Measurements from ENCODE around the gene GTPBP8.
A peak's percentile ranks its signal among the peaks of the same experiment; 100 is the strongest.

The GTPBP8 gene

GRCh38 chr3:112990672-112991602 is at the start of gene GTPBP8:
GTPBP8 (plus strand) TSS chr3:112990984; CDS start chr3:112991000, 16 bp downstream.
- Mint-ChIP-seq H3K27ac (peak within 1 kb of the TSS; percentile 72 to 97 (median 90)), H3K36me3 (ENCODE audit: low read depth) (peaks cover 5% of the 10 kb centered on the region), H3K4me3 (peak within 1 kb of the TSS; percentile 81 to 89 (median 87)), H3K9me3 (no peaks in the 10 kb centered on the region), H3K4me1 (peaks cover 22% of the 10 kb centered on the region), H3K27me3 (ENCODE audit: low read depth) (peaks cover 8% of the 10 kb centered on the region)
- TF ChIP-seq CTCF (IDR thresholded peaks at IDR 0.05; ENCODE audit: unreplicated experiment in 3 of 3): no peak

- no peak for TF ChIP-seq CTCF (IDR thresholded peaks at IDR 0.05; ENCODE audit: unreplicated experiment in 3 of 3)
Observed at GRCh38 chr3:112948346-112948838, 42.4 kb upstream of the GTPBP8 start.

GRCh38 chr3:112956351-112956750 is 34.4 kb upstream of the GTPBP8 start:
- no peak overlapping the region for H3K27ac Mint-ChIP-seq
- no peaks in the 10 kb centered on the region for H3K27me3 Mint-ChIP-seq (ENCODE audit: low read depth)
- H3K9me3 Mint-ChIP-seq: peaks cover 24% of the 10 kb centered on the region
- H3K4me1 Mint-ChIP-seq: no peaks in the 10 kb centered on the region
- H3K4me3 Mint-ChIP-seq: no peak overlapping the region
- no peak for TF ChIP-seq CTCF (IDR thresholded peaks at IDR 0.05; ENCODE audit: unreplicated experiment in 3 of 3)
- no peaks in the 10 kb centered on the region for H3K36me3 Mint-ChIP-seq (ENCODE audit: low read depth)

More at GRCh38 chr3:112948346-112948838, 42.4 kb upstream of the GTPBP8 start:
- no peaks in the 10 kb centered on the region for H3K36me3 Mint-ChIP-seq (ENCODE audit: low read depth)
- no peak overlapping the region for H3K27ac Mint-ChIP-seq
- peaks cover 9% of the 10 kb centered on the region for H3K9me3 Mint-ChIP-seq
- no peaks in the 10 kb centered on the region for H3K4me1 Mint-ChIP-seq
- no peak overlapping the region for H3K4me3 Mint-ChIP-seq
- no peaks in the 10 kb centered on the region for H3K27me3 Mint-ChIP-seq (ENCODE audit: low read depth)

GRCh38 chr3:112958811-112959560 is 31.8 kb upstream of the GTPBP8 start:
- no peak for TF ChIP-seq CTCF (IDR thresholded peaks at IDR 0.05; ENCODE audit: unreplicated experiment in 3 of 3)
- Mint-ChIP-seq H3K27ac (peak overlapping the region in 2 of 3 experiments; percentile 13 to 83), H3K27me3 (ENCODE audit: low read depth) (no peaks in the 10 kb centered on the region), H3K4me3 (peak overlapping the region in 2 of 3 experiments; percentile 8 to 49), H3K9me3 (peaks cover 27% of the 10 kb centered on the region), H3K36me3 (ENCODE audit: low read depth) (peaks cover 5% of the 10 kb centered on the region), H3K4me1 (no peaks in the 10 kb centered on the region)

- Mint-ChIP-seq H3K27ac (no peak overlapping the region), H3K36me3 (ENCODE audit: low read depth) (peaks cover 5% of the 10 kb centered on the region), H3K27me3 (ENCODE audit: low read depth) (no peaks in the 10 kb centered on the region), H3K4me1 (no peaks in the 10 kb centered on the region), H3K4me3 (no peak overlapping the region), H3K9me3 (peaks cover 24% of the 10 kb centered on the region)
- no peak for TF ChIP-seq CTCF (IDR thresholded peaks at IDR 0.05; ENCODE audit: unreplicated experiment in 3 of 3)
Observed at GRCh38 chr3:112963683-112964082, 27.1 kb upstream of the GTPBP8 start.

Measured in nephron (organoid).